Loucy (cell line): ENCODE results near the gene PCSK4.
"Not testable (repeated sequence)": the region's sequence is repeated elsewhere in the genome, so short reads cannot be mapped to it uniquely, and the experiment has no call there.

Experiments
- H2AFZ ChIP-seq: fragments of 200-600 bp; sonication (generic); 2 replicates; pipeline ENCODE4 v1.6.0; 2016; ENCODE audit warnings: antibody characterized with exemption, mild to moderate bottlenecking, low read length, moderate library complexity
- H3F3A ChIP-seq: fragments of 200-600 bp; 2 replicates; pipeline ENCODE4 v1.6.0; 2016; ENCODE audit warnings: antibody characterized with exemption, low read depth, mild to moderate bottlenecking
- H3K27me3 ChIP-seq: fragments of 200-600 bp; sonication (generic); 2 replicates; pipeline ENCODE4 v1.6.1; 2014; ENCODE audit warnings: low read length, mild to moderate bottlenecking; ENCODE audit not compliant: insufficient read depth, poor library complexity, severe bottlenecking
- H3K36me3 ChIP-seq: fragments of 200-600 bp; sonication (generic); 2 replicates; pipeline ENCODE4 v1.6.1; 2016; ENCODE audit warnings: low read length; ENCODE audit not compliant: insufficient read depth
- H3K4me1 ChIP-seq: fragments of 200-600 bp; sonication (generic); 2 replicates; pipeline ENCODE4 v1.5.1; 2014; ENCODE audit warnings: low read length, mild to moderate bottlenecking; ENCODE audit not compliant: insufficient read depth, poor library complexity, severe bottlenecking
- H3K4me2 ChIP-seq: fragments of 200-600 bp; sonication (generic); 2 replicates; pipeline ENCODE4 v1.6.0; 2014; ENCODE audit warnings: antibody characterized with exemption, low read length, low read depth, mild to moderate bottlenecking; ENCODE audit not compliant: poor library complexity, severe bottlenecking
- H3K4me3 ChIP-seq: fragments of 200-600 bp; sonication (generic); 2 replicates; pipeline ENCODE4 v1.5.1; 2014; ENCODE audit warnings: low read length, mild to moderate bottlenecking, mixed read lengths; ENCODE audit not compliant: poor library complexity, severe bottlenecking
- H3K79me2 ChIP-seq: fragments of 200-600 bp; sonication (generic); 2 replicates; pipeline ENCODE4 v1.6.1; 2014; ENCODE audit warnings: low read length; ENCODE audit not compliant: insufficient read depth
- H3K9ac ChIP-seq: fragments of 200-600 bp; sonication (generic); 2 replicates; pipeline ENCODE4 v1.6.0; 2014; ENCODE audit warnings: mild to moderate bottlenecking, low read depth, low read length, moderate library complexity; ENCODE audit not compliant: poor library complexity, severe bottlenecking
- H3K9me2 ChIP-seq: fragments of 200-600 bp; sonication (generic); replicated peaks from 2 replicates; pipeline ENCODE4 v1.6.1; 2016; ENCODE audit warnings: low read depth, low read length, mixed read lengths
- H3K9me3 ChIP-seq: fragments of 200-600 bp; sonication (generic); 2 replicates; pipeline ENCODE4 v1.6.1; 2014; ENCODE audit warnings: mild to moderate bottlenecking, antibody characterized with exemption, low read length, low read depth; ENCODE audit not compliant: insufficient read depth
- H4K20me1 ChIP-seq: fragments of 200-600 bp; sonication (generic); 2 replicates; pipeline ENCODE4 v1.6.0; 2014; ENCODE audit warnings: antibody characterized with exemption, low read length, mild to moderate bottlenecking; ENCODE audit not compliant: insufficient read depth, poor library complexity, severe bottlenecking
- CTCF ChIP-seq: fragments of 200-600 bp; sonication (generic); conservative IDR thresholded peaks from 2 replicates; pipeline ENCODE4 v1.5.1; 2014; ENCODE audit warnings: mild to moderate bottlenecking, antibody characterized with exemption, low read length
- EZH2phosphoT487 ChIP-seq: fragments of 200-600 bp; IDR thresholded peaks from 2 replicates; pipeline ENCODE4 v1.6.1; 2018; ENCODE audit warnings: antibody characterized with exemption, mild to moderate bottlenecking, moderate library complexity, borderline replicate concordance

The PCSK4 gene

GRCh38 chr19:1490311-1491113 lies at the start of gene PCSK4:
Gene PCSK4, minus strand, starts transcription at chr19:1490350. Its CDS starts 4 bp downstream, at chr19:1490346.
- Histone ChIP-seq H3K9ac (peak within 1 kb of the TSS; percentile 87), H3K4me2 (peak within 1 kb of the TSS; percentile 94), H3K79me2 (no peaks in the 10 kb centered on the region), H3K36me3 (no peaks in the 10 kb centered on the region), H3K9me3 (no peaks in the 10 kb centered on the region), H4K20me1 (no peaks in the 10 kb centered on the region), H2AFZ (peak within 1 kb of the TSS; percentile 95), H3K9me2 (no peaks in the 10 kb centered on the region), H3K27me3 (no peaks in the 10 kb centered on the region), H3K4me3 (peak within 1 kb of the TSS; percentile 82), H3K4me1 (peaks cover 3% of the 10 kb centered on the region), H3F3A (no peaks in the 10 kb centered on the region)
- TF ChIP-seq EZH2phosphoT487 (no peak), CTCF (no peak)

- not testable (repeated sequence) for H3F3A ChIP-seq, H3K36me3 ChIP-seq, H3K9ac ChIP-seq, H4K20me1 ChIP-seq, H3K27me3 ChIP-seq, H3K9me2 ChIP-seq, H3K4me2 ChIP-seq, H3K4me1 ChIP-seq, H3K4me3 ChIP-seq, H3K9me3 ChIP-seq, H2AFZ ChIP-seq, H3K79me2 ChIP-seq
Observed at GRCh38 chr19:1539749-1540148, 49.6 kb upstream of the PCSK4 start.

GRCh38 chr19:1538978-1539377 lies 48.8 kb upstream of the PCSK4 start:
- H3K9ac ChIP-seq, result no peak overlapping the region
- TF ChIP-seq EZH2phosphoT487 (no peak), CTCF (no peak)
- H3K4me2 ChIP-seq, result no peak overlapping the region
- H3K27me3 ChIP-seq, result no peaks in the 10 kb centered on the region
- no peaks in the 10 kb centered on the region for H3K4me1 ChIP-seq
- no peak overlapping the region for H3K4me3 ChIP-seq
- no peak overlapping the region for H2AFZ ChIP-seq
- H3F3A ChIP-seq, result no peaks in the 10 kb centered on the region
- H3K9me3 ChIP-seq, result no peaks in the 10 kb centered on the region
- H3K9me2 ChIP-seq, result no peaks in the 10 kb centered on the region
- no peaks in the 10 kb centered on the region for H3K36me3 ChIP-seq
- no peaks in the 10 kb centered on the region for H4K20me1 ChIP-seq
- no peaks in the 10 kb centered on the region for H3K79me2 ChIP-seq

GRCh38 chr19:1535699-1536098 lies 45.5 kb upstream of the PCSK4 start:
- H3K4me1 ChIP-seq, H3K36me3 ChIP-seq, H4K20me1 ChIP-seq, H3K9me2 ChIP-seq, H3K9ac ChIP-seq, H3K9me3 ChIP-seq, H3K4me3 ChIP-seq, H3K4me2 ChIP-seq, H3K27me3 ChIP-seq, H2AFZ ChIP-seq, H3F3A ChIP-seq, H3K79me2 ChIP-seq: not testable (repeated sequence)
